ENCODE results near the gene USP3.

DNA sequence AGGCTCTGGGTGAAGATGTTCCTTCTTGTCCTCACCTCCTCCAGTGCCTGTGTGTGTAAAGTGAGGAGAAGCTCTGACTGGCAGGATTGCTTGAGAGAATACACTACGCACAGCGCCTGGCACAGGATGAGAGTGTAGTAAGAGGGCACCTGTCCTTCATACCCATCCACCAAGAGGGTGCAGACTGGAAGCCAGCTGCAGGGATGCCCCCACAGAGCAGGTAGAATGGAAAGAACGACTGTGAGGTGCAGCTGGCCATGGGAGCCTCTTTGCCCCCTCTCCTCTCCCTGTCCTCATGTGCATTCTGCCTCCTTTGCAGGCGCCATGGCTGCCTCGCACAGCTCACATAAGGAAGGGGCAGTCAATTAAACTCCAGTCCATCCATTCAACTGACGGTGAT, 105.1 kb downstream of the USP3 start:
- no peak for TF ChIP-seq ZNF33A (CRISPR knock-in tag; IDR thresholded peaks at IDR 0.05; ENCODE audit: borderline replicate concordance)
- TF ChIP-seq ZNF331 (CRISPR knock-in tag; IDR thresholded peaks at IDR 0.05): no peak
- no peak for TF ChIP-seq ARNT (IDR thresholded peaks at IDR 0.05)
- no peak for TF ChIP-seq YY1 (IDR thresholded peaks at IDR 0.05; ENCODE audit: insufficient read depth, insufficient replicate concordance, low read depth, low read length)

All from HepG2 (cell line).